NCI-H526 (cell line): ENCODE measurements around the gene DRG2.
A peak's percentile ranks its signal among the peaks of the same experiment; 100 is the strongest.

Experiments used
- DNase-seq, 2 experiments: peaks; one replicate each; lab custom pipeline; 2025; lab: John Stamatoyannopoulos, UW

DRG2 gene

GRCh38 chr17:18076936-18077335, 10.8 kb upstream of the DRG2 start:
- DNase-seq = no peak

- DNase-seq = no peak
These were observed 8.2 kb upstream of the DRG2 start for GRCh38 chr17:18079543-18079942.

- no peak for DNase-seq
These were observed 3.5 kb upstream of the DRG2 start for GRCh38 chr17:18084256-18084655.

DNA sequence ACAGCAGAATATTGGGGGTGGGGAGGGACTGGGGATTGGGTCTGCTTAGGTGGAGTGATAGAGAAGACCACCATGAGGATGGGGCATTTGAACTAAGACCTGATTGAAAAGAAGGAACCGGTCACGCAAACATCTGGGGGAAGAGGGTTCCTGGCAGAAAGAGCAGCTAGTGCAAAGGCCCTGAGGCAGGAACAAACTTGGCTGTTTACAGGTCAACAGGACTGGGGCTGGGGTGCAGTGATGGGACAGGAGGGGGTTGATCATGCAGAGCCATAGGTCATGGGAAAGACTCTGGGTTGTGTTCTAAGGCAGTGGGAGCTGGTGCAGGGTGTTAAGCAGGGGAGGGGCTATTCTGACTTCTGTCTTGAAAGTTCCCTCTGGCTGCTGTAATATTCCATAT, 1.9 kb downstream of the DRG2 start:
- no peak for DNase-seq

DNA sequence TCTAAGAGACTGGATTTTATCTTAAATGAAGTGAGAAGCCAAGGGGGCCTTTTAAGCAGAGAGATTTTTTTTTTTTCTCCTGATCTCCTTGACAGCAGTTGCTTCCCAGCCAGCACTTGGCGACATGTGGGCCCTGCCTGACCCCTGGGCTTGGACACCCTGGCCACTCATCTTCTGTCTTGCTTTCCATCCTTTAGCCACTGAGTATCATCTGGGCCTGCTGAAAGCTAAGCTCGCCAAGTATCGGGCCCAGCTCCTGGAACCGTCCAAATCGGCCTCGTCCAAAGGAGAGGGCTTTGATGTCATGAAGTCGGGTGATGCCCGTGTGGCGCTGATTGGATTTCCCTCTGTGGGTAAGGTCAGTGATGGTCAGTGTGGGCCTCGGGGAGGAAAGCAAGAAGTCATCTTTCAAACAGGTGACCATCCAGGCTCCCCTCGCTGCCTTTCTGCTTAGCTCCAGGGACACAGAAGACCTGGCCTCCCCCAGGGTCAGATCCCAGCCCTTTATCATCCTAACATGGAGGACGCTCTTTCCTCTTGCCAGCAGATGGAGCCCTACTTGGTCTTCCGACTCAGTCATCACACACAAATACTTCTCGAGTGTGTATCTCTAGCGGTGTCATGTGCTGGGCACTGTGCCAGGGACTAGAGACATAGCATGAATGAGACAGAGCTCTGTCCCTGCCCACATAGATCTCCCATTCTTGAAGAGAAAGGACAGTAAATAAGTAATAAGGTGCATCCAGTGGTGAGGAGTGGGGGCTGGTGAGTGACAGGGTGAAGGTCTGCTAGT, 6.1 kb downstream of the DRG2 start:
- DNase-seq = peak in 1 of 2 experiments; percentile 35

DNA sequence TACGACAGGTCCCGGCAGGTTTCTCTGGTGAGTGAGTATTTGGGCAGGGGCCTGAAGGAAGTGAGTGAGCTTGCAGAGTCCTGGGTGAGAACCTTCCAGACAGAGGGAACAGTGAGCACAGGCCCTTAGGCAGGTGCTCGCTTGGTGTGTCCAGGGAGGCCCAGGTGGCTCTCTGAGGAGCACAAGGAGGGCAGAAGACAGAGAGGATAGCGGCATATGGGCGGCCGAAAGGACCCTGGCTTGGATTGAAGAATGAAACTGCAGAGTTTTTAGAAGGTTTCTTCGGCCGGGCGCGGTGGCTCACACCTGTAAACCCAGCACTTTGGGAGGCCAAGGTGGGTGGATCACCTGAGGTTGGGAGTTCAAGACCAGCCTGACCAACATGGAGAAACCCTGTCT, 6.7 kb downstream of the DRG2 start:
- no peak for DNase-seq

DNA sequence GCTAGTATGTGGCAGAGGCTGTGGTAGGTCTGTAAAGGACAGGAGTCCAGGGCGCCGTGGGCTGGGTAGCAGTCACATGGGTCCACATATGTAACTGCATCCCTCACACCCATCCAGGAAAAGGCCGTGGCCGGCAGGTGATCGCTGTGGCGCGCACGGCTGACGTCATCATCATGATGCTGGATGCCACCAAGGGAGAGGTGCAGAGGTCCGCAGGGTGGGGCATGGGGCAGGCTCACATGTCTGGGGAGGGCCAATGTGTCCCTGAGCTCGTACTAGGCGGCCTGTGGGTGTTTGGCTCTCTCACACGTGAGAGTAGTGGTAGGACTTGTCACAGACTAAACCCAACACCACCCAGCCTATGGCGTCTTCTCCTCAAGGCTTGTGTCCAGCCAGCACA, 11.8 kb downstream of the DRG2 start:
- no peak for DNase-seq

- no peak for DNase-seq
These were observed 12.9 kb downstream of the DRG2 start for GRCh38 chr17:18100616-18101015.

- no peak for DNase-seq
These were observed 14.1 kb downstream of the DRG2 start for GRCh38 chr17:18101828-18102227.

GRCh38 chr17:18102640-18103039, 14.9 kb downstream of the DRG2 start:
- no peak for DNase-seq

GRCh38 chr17:18105027-18105426, 17.3 kb downstream of the DRG2 start:
- DNase-seq = no peak

GRCh38 chr17:18105595-18105994, 17.8 kb downstream of the DRG2 start:
- no peak for DNase-seq

GRCh38 chr17:18106211-18106610, 18.5 kb downstream of the DRG2 start:
- no peak for DNase-seq

DNA sequence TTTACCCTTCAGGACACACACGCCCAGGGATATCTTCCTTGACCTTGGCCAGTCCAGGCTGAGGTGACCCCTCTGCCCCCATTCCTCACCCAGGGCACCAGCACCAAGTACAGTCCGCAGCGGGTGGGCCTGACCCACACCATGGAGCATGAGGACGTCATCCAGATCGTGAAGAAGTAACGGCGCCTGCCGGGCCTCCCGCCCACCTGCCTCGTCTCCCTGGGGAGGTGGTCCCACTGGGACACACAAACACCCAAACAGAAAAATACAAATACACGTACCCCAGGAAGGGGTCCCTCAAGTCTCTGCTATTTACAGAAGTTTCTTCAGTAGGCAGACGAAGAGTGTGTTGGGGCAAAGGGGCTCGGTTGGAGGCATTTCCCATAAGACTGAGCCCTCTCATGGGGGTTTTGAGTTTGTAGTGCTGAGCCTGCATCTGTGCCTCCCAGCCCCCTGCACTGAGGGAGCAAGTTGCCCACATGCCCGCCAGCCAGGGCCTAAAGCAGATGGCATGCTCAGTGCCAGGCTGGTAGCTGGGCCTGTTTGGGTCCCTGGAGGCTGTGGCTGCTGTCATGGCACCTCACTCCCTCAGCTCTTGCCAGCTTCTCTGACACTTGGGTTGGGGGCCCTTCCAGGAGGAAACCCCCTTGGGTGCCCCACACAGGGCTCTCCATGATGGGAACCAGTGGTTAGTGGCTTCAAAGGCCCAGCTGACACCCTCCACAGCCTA, 19.5 kb downstream of the DRG2 start:
- no peak for DNase-seq

DNA sequence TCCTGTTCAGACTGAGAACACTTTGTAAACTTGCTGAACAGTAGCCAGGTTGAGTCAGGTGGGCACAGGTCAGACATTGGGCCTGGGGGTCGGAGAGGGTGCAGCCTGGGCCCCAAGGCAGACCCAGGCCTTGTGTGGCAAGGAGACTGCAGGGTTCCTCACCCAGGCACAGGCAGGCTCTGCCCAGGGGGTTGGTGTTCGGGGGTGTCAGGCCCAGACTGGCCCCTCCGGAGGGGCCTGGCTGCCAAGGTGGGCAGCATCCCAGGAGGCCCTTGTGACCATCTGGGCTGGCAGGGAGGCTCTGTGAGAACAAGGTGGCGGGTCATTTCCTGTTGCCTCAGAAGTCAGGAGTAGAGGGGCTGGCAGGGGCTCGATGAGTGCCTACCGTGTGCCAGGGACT, 20.2 kb downstream of the DRG2 start:
- DNase-seq = no peak

- no peak for DNase-seq
These were observed 20.9 kb downstream of the DRG2 start, which contains the start of gene MYO15A for GRCh38 chr17:18108401-18109312. Gene MYO15A (plus strand): TSS chr17:18108756. CDS start chr17:18118801, 10,045 bp downstream.

DNA sequence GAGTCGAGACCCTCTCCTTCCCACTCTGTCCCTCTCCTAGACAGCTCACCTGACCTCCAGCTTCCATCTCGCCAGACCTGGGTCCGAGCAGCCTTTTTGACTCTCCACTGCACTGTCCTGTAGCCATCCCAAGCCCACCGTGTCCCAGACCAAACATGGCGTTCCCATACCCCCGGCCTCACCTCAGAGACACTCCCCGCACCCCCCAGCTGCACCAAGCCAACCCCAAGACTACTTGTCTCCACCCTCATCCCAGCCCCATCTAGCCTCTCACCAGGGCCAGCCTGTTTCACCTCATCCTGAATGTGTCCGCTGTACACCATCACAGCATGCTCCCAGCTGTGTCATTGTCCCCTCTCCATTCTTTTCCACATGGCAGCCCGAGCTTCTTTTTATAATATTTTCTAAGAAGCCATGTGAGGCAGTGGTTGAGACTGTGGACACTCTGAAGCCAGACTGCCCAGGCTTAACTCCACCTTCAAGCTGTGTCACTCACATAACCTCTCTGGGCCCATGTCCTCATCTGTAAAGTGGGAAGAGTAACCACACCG, 22.3 kb downstream of the DRG2 start:
- no peak for DNase-seq

- no peak for DNase-seq
These were observed 22.9 kb downstream of the DRG2 start for GRCh38 chr17:18110636-18111145.

DNA sequence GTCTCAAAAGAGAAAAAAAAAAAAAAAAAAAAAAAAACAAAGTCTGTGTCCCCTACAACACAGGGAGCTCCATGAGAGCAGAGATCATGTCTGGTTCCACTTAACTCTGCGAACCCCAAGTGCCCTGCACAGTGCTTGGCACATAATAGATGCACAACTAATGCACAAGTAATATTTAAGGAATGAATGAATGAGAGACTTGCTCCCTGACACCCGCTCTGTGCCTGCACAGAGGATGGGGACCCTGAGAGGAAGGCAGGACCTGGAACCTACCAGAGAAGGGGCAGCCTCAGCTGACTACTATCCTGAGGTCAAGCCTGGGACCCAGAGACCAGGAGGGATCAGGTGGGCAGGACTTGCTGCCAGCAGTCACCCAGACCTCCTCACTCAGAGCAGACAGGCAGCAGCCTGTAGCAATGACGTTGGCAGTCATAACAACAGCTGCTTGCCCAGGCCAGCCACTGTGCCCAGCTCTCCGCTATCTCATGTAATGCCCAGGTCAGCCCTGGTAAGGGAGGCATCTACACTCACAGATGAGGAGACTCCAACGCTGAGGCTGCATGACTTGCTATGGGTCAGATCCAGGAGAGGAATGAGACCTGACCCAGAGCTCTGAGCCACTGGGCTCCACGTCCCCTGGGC, 23.7 kb downstream of the DRG2 start:
- DNase-seq = no peak

- DNase-seq = no peak
These were observed 27.8 kb downstream of the DRG2 start for GRCh38 chr17:18115517-18115916.

DNA sequence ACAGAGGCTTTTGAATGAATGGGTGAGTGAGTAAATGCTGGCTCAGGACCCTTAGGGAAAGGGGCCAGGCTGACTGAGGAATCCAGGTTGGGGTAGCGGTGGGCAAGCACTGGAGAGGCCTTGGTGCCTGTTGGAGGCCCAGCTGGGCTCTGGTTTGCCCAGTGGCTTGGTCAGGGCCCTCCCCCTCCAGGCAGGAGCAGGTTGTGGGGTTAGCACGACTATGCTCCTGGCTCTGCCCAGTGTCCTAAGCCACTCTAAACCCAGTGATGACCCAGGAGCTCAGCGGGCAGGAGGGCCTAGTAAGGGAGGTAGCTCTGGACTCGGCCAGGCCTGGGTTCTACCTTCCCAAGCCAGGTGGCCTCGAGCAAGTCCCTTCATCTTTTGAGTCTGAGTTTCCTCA, 28.3 kb downstream of the DRG2 start:
- DNase-seq = no peak
